Measurements from ENCODE around the gene CDON. TPM values are rescaled to one million over a fixed set of nuclear protein-coding genes. Genes with fewer than 3 reads are reported as not detected.

The CDON gene
- 0.04 TPM for total RNA-seq (2013)
- polyA plus RNA-seq (under 1 TPM in 1 of 3 donors, not detected in 2; 0.01 TPM), polyA minus RNA-seq (not detected in 2 replicates), total RNA-seq (0.07 to 13.2 (median 0.41) reads per million in 11 experiments)

- H3K4me2 ChIP-seq (replicated peaks; ENCODE audit: extremely low read depth, low read length, poor library complexity, severe bottlenecking) = peak within 1 kb of the TSS; percentile 88
- peaks cover 47 to 48% of the 10 kb centered on the region in 2 donors for H3K27me3 ChIP-seq (ENCODE audit: control insufficient read depth in 2 of 2, insufficient read depth in 2 of 2, low read length in 2 of 2)
- intact Hi-C loops (cut with micrococcal nuclease) = no loop called here
- peak within 1 kb of the TSS; percentile 32 for H3K9ac ChIP-seq (ENCODE audit: insufficient read depth, low read length, poor library complexity, severe bottlenecking)
- TF ChIP-seq CTCF (IDR thresholded peaks at IDR 0.05) = no peak
- H3K27ac ChIP-seq (ENCODE audit: low read depth in 1 of 2, low read length in 2 of 2) = no peak within 1 kb of the TSS
- H3K9me3 Mint-ChIP-seq = peaks cover 0 to 9% (median 2%) of the 10 kb centered on the region in 7 donors
- no peaks in the 10 kb centered on the region for H3K36me3 ChIP-seq (replicated peaks in 1 of 2; ENCODE audit: control insufficient read depth in 1 of 2, insufficient read depth in 2 of 2, low read length in 2 of 2)
- peak; percentile 43 to 73 (median 43) for DNase-seq
- H3K4me1 Mint-ChIP-seq = peaks cover 11% of the 10 kb centered on the region
- peak within 1 kb of the TSS; percentile 75 to 90 for H3K4me3 Mint-ChIP-seq
- peak within 1 kb of the TSS; percentile 77 for H2AFZ ChIP-seq (ENCODE audit: insufficient read depth, low read depth, low read length, poor library complexity, severe bottlenecking)
- H3K36me3 Mint-ChIP-seq = no peaks in the 10 kb centered on the region
- no peaks in the 10 kb centered on the region for H4K20me1 ChIP-seq (ENCODE audit: insufficient read depth, low read length)
- H3K4me3 ChIP-seq (replicated peaks in 1 of 3; ENCODE audit: low read depth in 2 of 3, low read length in 3 of 3) = peak within 1 kb of the TSS; percentile 49 to 96 (median 78)
- peaks cover 49 to 55% (median 50%) of the 10 kb centered on the region in 3 donors for H3K27me3 Mint-ChIP-seq (ENCODE audit: low read depth in 3 of 3)
- H3K4me1 ChIP-seq (ENCODE audit: control insufficient read depth in 1 of 2, insufficient read depth in 2 of 2, low read length in 2 of 2) = peaks cover 6 to 9% of the 10 kb centered on the region in 2 donors
- peaks cover 0 to 8% of the 10 kb centered on the region in 2 donors for H3K9me3 ChIP-seq (replicated peaks in 1 of 2; ENCODE audit: control insufficient read depth in 1 of 2, insufficient read depth in 1 of 2, low read length in 2 of 2)
- no peaks in the 10 kb centered on the region for H3K79me2 ChIP-seq (ENCODE audit: insufficient read depth, low read length)
- peak within 1 kb of the TSS in 5 of 7 donors; percentile 44 to 85 (median 66) for H3K27ac Mint-ChIP-seq
- under 1% methylated on average over 64 of the region's 82 CpGs for WGBS (ENCODE audit: insufficient coverage)
These were observed at the start of gene CDON for GRCh38 chr11:126062679-126063506. Gene CDON (minus strand): TSS chr11:126062866. CDS start chr11:126023476, 39,390 bp downstream.

GRCh38 chr11:126111458-126112116 lies 48.9 kb upstream of the CDON start:
- no peak for DNase-seq
- no peaks in the 10 kb centered on the region for H3K79me2 ChIP-seq (ENCODE audit: insufficient read depth, low read length)
- no peak overlapping the region for H2AFZ ChIP-seq (ENCODE audit: insufficient read depth, low read depth, low read length, poor library complexity, severe bottlenecking)
- intact Hi-C loops (cut with micrococcal nuclease) = no loop called here
- Mint-ChIP-seq H3K27ac (no peak overlapping the region), H3K4me1 (no peaks in the 10 kb centered on the region), H3K4me3 (no peak overlapping the region), H3K27me3 (ENCODE audit: low read depth in 3 of 3) (peaks cover 0 to 4% (median 1%) of the 10 kb centered on the region in 3 donors), H3K36me3 (no peaks in the 10 kb centered on the region), H3K9me3 (peaks cover 0 to 2% (median 0%) of the 10 kb centered on the region in 7 donors)
- H4K20me1 ChIP-seq (ENCODE audit: insufficient read depth, low read length) = no peaks in the 10 kb centered on the region
- H3K27me3 ChIP-seq (ENCODE audit: control insufficient read depth in 2 of 2, insufficient read depth in 2 of 2, low read length in 2 of 2) = no peaks in the 10 kb centered on the region
- no peak overlapping the region for H3K27ac ChIP-seq (ENCODE audit: low read depth in 1 of 2, low read length in 2 of 2)
- H3K4me3 ChIP-seq (replicated peaks in 1 of 3; ENCODE audit: low read depth in 2 of 3, low read length in 3 of 3) = no peak overlapping the region
- H3K9me3 ChIP-seq (replicated peaks in 1 of 2; ENCODE audit: control insufficient read depth in 1 of 2, insufficient read depth in 1 of 2, low read length in 2 of 2) = no peaks in the 10 kb centered on the region
- H3K36me3 ChIP-seq (replicated peaks in 1 of 2; ENCODE audit: control insufficient read depth in 1 of 2, insufficient read depth in 2 of 2, low read length in 2 of 2) = no peaks in the 10 kb centered on the region
- H3K4me1 ChIP-seq (ENCODE audit: control insufficient read depth in 1 of 2, insufficient read depth in 2 of 2, low read length in 2 of 2) = no peaks in the 10 kb centered on the region
- no peak overlapping the region for H3K9ac ChIP-seq (ENCODE audit: insufficient read depth, low read length, poor library complexity, severe bottlenecking)
- TF ChIP-seq CTCF (IDR thresholded peaks at IDR 0.05) = no peak
- 90% methylated on average over 5 of the region's 8 CpGs for WGBS (ENCODE audit: insufficient coverage)
- H3K4me2 ChIP-seq (replicated peaks; ENCODE audit: extremely low read depth, low read length, poor library complexity, severe bottlenecking) = no peak overlapping the region

Data from CD14-positive monocyte (primary cell).